Parathyroid adenoma (tissue), 2 donors: ENCODE data around the gene PRSS56.

Experiments used
- H2AFZ ChIP-seq: fragments of 300-600 bp; sonication (generic); one replicate; pipeline ENCODE4 v1.7.0; 2017; ENCODE audit warnings: antibody characterized with exemption, mild to moderate bottlenecking
- H3K27ac ChIP-seq: fragments of 300-600 bp; sonication (generic); one replicate; pipeline ENCODE4 v1.7.0; 2017
- H3K27me3 ChIP-seq: fragments of 300-600 bp; sonication (generic); one replicate; pipeline ENCODE4 v1.7.0; 2017; ENCODE audit warnings: low read length; ENCODE audit not compliant: control insufficient read depth, insufficient read depth
- H3K36me3 ChIP-seq: fragments of 300-600 bp; sonication (generic); one replicate; pipeline ENCODE4 v1.7.0; 2017; ENCODE audit warnings: low read length; ENCODE audit not compliant: control insufficient read depth, insufficient read depth
- H3K4me1 ChIP-seq: fragments of 300-600 bp; sonication (generic); one replicate; pipeline ENCODE4 v1.7.0; 2017; ENCODE audit warnings: control low read depth
- H3K4me2 ChIP-seq: fragments of 300-600 bp; sonication (generic); one replicate; pipeline ENCODE4 v1.7.0; 2017; ENCODE audit warnings: low read length
- H3K4me3 ChIP-seq: fragments of 300-600 bp; sonication (generic); one replicate; pipeline ENCODE4 v1.7.0; 2017; ENCODE audit warnings: low read depth, low read length
- H3K79me2 ChIP-seq: fragments of 300-600 bp; sonication (generic); one replicate; pipeline ENCODE4 v1.7.0; 2017; ENCODE audit warnings: control low read depth
- H3K9ac ChIP-seq: fragments of 300-600 bp; sonication (generic); one replicate; pipeline ENCODE4 v1.7.0; 2017; ENCODE audit warnings: mild to moderate bottlenecking
- H3K9me3 ChIP-seq: fragments of 300-600 bp; sonication (generic); one replicate; pipeline ENCODE4 v1.7.0; 2017; ENCODE audit warnings: low read length; ENCODE audit not compliant: control insufficient read depth
- CTCF ChIP-seq: fragments of 300-600 bp; sonication (generic); IDR thresholded peaks from one replicate; pipeline ENCODE4 v1.7.0; 2017; ENCODE audit warnings: antibody characterized with exemption, mild to moderate bottlenecking
- donor health status: primary hyperparathyroidism.

The PRSS56 gene

GRCh38 chr2:232540441-232541041, 20.4 kb downstream of the PRSS56 start:
- Histone ChIP-seq H3K27ac (no peak overlapping the region), H3K4me3 (no peak overlapping the region), H2AFZ (no peak overlapping the region), H3K4me1 (no peaks in the 10 kb centered on the region), H3K36me3 (no peaks in the 10 kb centered on the region), H3K9me3 (no peaks in the 10 kb centered on the region), H3K79me2 (no peaks in the 10 kb centered on the region), H3K9ac (no peak overlapping the region), H3K27me3 (no peaks in the 10 kb centered on the region), H3K4me2 (no peak overlapping the region)
- no peak for TF ChIP-seq CTCF

GRCh38 chr2:232541195-232541960, 21.2 kb downstream of the PRSS56 start:
- Histone ChIP-seq H3K36me3 (no peaks in the 10 kb centered on the region), H2AFZ (no peak overlapping the region), H3K9me3 (no peaks in the 10 kb centered on the region), H3K9ac (no peak overlapping the region), H3K4me2 (no peak overlapping the region), H3K79me2 (no peaks in the 10 kb centered on the region), H3K4me1 (no peaks in the 10 kb centered on the region), H3K27ac (no peak overlapping the region), H3K27me3 (no peaks in the 10 kb centered on the region), H3K4me3 (no peak overlapping the region)
- no peak for TF ChIP-seq CTCF

- Histone ChIP-seq H3K27ac (no peak overlapping the region), H3K79me2 (no peaks in the 10 kb centered on the region), H3K9me3 (no peaks in the 10 kb centered on the region), H3K36me3 (no peaks in the 10 kb centered on the region), H3K4me2 (no peak overlapping the region), H3K9ac (no peak overlapping the region), H3K4me1 (no peaks in the 10 kb centered on the region), H3K4me3 (no peak overlapping the region), H3K27me3 (no peaks in the 10 kb centered on the region), H2AFZ (no peak overlapping the region)
- TF ChIP-seq CTCF = no peak
Observed at GRCh38 chr2:232541961-232542714, 21.9 kb downstream of the PRSS56 start.

GRCh38 chr2:232542715-232543467, 22.7 kb downstream of the PRSS56 start:
- Histone ChIP-seq H3K4me3 (no peak overlapping the region), H3K27ac (no peak overlapping the region), H3K9me3 (no peaks in the 10 kb centered on the region), H3K36me3 (no peaks in the 10 kb centered on the region), H3K79me2 (no peaks in the 10 kb centered on the region), H3K4me2 (no peak overlapping the region), H2AFZ (no peak overlapping the region), H3K27me3 (no peaks in the 10 kb centered on the region), H3K4me1 (no peaks in the 10 kb centered on the region), H3K9ac (no peak overlapping the region)
- TF ChIP-seq CTCF = no peak
